ENCODE data around the gene TAS2R1. TPM values are rescaled to one million over a fixed set of nuclear protein-coding genes. Genes with fewer than 3 reads are reported as not detected.

TAS2R1 gene
- total and polyA plus RNA-seq, 10 of the 15 experiments (the other 5 are each of a cell fraction or from before 2014, with no cell fraction given) = not detected

DNA sequence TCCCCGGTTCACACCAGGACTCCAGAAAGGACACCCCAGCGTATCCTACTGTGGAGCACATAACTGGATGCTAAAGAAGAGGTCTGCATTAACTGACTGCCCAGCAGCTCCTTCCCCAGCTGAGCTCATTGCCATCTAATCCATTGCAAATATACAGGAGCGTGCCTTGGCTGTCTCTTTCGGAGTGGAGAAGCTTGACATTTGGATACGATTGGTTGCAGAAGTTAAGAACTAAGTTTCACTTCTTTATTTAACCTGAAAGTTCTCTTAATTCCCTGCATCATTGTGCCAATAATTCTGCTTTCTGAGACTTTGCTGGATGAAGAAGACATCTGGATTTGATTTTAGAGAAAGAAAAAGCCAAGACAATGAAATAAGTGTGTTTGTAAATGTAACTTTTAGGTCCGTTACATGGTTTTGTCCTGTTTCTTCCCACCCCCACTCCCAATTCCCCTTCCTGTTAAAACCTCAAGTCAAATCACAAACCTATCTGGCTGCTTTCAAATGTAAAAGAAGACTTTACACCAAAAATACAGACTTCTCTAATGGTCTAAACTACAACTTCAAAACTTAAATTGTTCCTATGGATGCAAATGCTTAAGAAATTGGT lies 33.9 kb downstream of the TAS2R1 start:
- Histone ChIP-seq H3K4me2 (ENCODE audit: control insufficient read depth, insufficient read depth) (no peak overlapping the region), H3K27ac (ENCODE audit: control insufficient read depth, insufficient read depth) (no peak overlapping the region), H3K4me1 (ENCODE audit: control insufficient read depth, insufficient read depth, low read length) (no peaks in the 10 kb centered on the region), H3K36me3 (ENCODE audit: control insufficient read depth in 2 of 2, insufficient read depth in 2 of 2, low read length in 1 of 2) (no peaks in the 10 kb centered on the region), H3K27me3 (replicated peaks in 1 of 2; ENCODE audit: control insufficient read depth in 2 of 2, insufficient read depth in 2 of 2, low read length in 1 of 2) (no peaks in the 10 kb centered on the region; a peak in 1 of 4 replicates), H3K9ac (ENCODE audit: control insufficient read depth, insufficient read depth, low read length) (no peak overlapping the region), H4K20me1 (ENCODE audit: control insufficient read depth, insufficient read depth) (no peaks in the 10 kb centered on the region), H3K79me2 (ENCODE audit: control insufficient read depth, insufficient read depth, low read length) (no peaks in the 10 kb centered on the region), H3K4me3 (no peak overlapping the region), H2AFZ (ENCODE audit: control insufficient read depth, low read depth, low read length) (no peak overlapping the region), H3K9me3 (replicated peaks; ENCODE audit: control insufficient read depth, insufficient read depth, low read length) (no peaks in the 10 kb centered on the region)
- no peak for DNase-seq (ENCODE audit: low read depth, low spot score)
- no peak for ATAC-seq
- in situ Hi-C loops (cut with MboI) (no loop called here), intact Hi-C loops (cut with micrococcal nuclease; ENCODE audit: unreplicated experiment) (no loop called here)
- ChIA-PET SMC1A (ENCODE audit: uncharacterized antibody, unreplicated experiment) (no interaction called here), POLR2A (no interaction called here), RAD21 (ENCODE audit: unreplicated experiment) (no interaction called here), CTCF (no interaction called here)
- no TSS peak for BruUV-seq (replicated peaks)
- FAIRE-seq = no peak
- WGBS (ENCODE audit: insufficient coverage, insufficient replicate concordance, low lambda C conversion rate, missing lambda C conversion rate) = 13% methylated on average over 6 of the region's 6 CpGs
- TF ChIP-seq RAD51 (IDR thresholded peaks at IDR 0.05) = no peak
- no peak for TF ChIP-seq BHLHE40 (IDR thresholded peaks at IDR 0.05; ENCODE audit: borderline replicate concordance in 1 of 2, low read depth in 2 of 2, low read length in 1 of 2)
- TF ChIP-seq MEF2B (IDR thresholded peaks at IDR 0.05; ENCODE audit: partially characterized antibody, poor library complexity, severe bottlenecking) = no peak
- no peak for TF ChIP-seq EZH2 (IDR thresholded peaks at IDR 0.05; ENCODE audit: borderline replicate concordance, control insufficient read depth, low read depth, low read length)
- TF ChIP-seq RAD21 (IDR thresholded peaks at IDR 0.05; ENCODE audit: insufficient read depth, low read depth, low read length) = no peak
- TF ChIP-seq PAX8 (IDR thresholded peaks at IDR 0.05) = no peak

DNA sequence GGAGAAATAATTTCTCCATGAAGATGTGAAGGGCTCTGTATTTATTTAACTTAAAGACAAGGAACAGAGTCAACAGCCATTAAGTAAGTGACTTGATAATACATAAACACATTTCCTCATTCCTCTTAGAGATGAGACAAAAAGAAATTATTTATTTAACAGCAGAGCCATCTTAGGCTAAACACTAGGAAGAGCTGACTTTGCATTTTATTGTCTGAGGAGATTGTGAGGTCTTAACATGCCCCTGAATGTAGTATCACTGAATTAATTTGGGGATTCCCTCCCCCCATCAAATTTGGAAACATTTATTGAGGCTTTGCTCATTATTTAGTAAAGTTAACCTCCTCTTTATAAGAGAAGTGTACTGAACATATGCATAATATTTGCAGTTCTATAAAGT lies 35.2 kb downstream of the TAS2R1 start:
- SMC1A ChIA-PET (ENCODE audit: uncharacterized antibody, unreplicated experiment) = no interaction called here
- no peak for FAIRE-seq
- intact Hi-C loops (cut with micrococcal nuclease; ENCODE audit: unreplicated experiment) (no loop called here), in situ Hi-C loops (cut with MboI) (no loop called here)
- no peak overlapping the region for H3K4me3 ChIP-seq
- RAD21 ChIA-PET (ENCODE audit: unreplicated experiment) = no interaction called here
- H3K79me2 ChIP-seq (ENCODE audit: control insufficient read depth, insufficient read depth, low read length) = no peaks in the 10 kb centered on the region
- H3K4me1 ChIP-seq (ENCODE audit: control insufficient read depth, insufficient read depth, low read length) = no peaks in the 10 kb centered on the region
- no peak overlapping the region for H3K9ac ChIP-seq (ENCODE audit: control insufficient read depth, insufficient read depth, low read length)
- no peak for TF ChIP-seq CHD4 (IDR thresholded peaks at IDR 0.05)
- TF ChIP-seq MYC (IDR thresholded peaks at IDR 0.05; ENCODE audit: insufficient read depth, insufficient read length, insufficient replicate concordance, low read length, severe bottlenecking) = no peak
- TF ChIP-seq YBX1 (IDR thresholded peaks at IDR 0.05) = no peak
- TF ChIP-seq PAX5 (IDR thresholded peaks at IDR 0.05; ENCODE audit: borderline replicate concordance, low read depth, low read length) = no peak
- TF ChIP-seq, protein P1, sequence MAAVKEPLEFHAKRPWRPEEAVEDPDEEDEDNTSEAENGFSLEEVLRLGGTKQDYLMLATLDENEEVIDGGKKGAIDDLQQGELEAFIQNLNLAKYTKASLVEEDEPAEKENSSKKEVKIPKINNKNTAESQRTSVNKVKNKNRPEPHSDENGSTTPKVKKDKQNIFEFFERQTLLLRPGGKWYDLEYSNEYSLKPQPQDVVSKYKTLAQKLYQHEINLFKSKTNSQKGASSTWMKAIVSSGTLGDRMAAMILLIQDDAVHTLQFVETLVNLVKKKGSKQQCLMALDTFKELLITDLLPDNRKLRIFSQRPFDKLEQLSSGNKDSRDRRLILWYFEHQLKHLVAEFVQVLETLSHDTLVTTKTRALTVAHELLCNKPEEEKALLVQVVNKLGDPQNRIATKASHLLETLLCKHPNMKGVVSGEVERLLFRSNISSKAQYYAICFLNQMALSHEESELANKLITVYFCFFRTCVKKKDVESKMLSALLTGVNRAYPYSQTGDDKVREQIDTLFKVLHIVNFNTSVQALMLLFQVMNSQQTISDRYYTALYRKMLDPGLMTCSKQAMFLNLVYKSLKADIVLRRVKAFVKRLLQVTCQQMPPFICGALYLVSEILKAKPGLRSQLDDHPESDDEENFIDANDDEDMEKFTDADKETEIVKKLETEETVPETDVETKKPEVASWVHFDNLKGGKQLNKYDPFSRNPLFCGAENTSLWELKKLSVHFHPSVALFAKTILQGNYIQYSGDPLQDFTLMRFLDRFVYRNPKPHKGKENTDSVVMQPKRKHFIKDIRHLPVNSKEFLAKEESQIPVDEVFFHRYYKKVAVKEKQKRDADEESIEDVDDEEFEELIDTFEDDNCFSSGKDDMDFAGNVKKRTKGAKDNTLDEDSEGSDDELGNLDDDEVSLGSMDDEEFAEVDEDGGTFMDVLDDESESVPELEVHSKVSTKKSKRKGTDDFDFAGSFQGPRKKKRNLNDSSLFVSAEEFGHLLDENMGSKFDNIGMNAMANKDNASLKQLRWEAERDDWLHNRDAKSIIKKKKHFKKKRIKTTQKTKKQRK (IDR thresholded peaks at IDR 0.05; ENCODE audit: low read depth, low read length) = no peak
- no peak for TF ChIP-seq ZNF24 (IDR thresholded peaks at IDR 0.05)
- no peak for TF ChIP-seq GATAD2B (conservative IDR thresholded peaks at IDR 0.05; ENCODE audit: low read depth)
- CTCF ChIA-PET = interaction anchor here (0.6 kb wide), 1 partner anchor 143 kb away, joined by 3 read pairs; no protein-coding TSS in a partner anchor
- POLR2A ChIA-PET = no interaction called here
- no peaks in the 10 kb centered on the region for H4K20me1 ChIP-seq (ENCODE audit: control insufficient read depth, insufficient read depth)
- no peaks in the 10 kb centered on the region for H3K9me3 ChIP-seq (replicated peaks; ENCODE audit: control insufficient read depth, insufficient read depth, low read length)
- ATAC-seq = no peak
- BruUV-seq (replicated peaks) = no TSS peak
- H3K4me2 ChIP-seq (ENCODE audit: control insufficient read depth, insufficient read depth) = no peak overlapping the region
- H3K36me3 ChIP-seq (ENCODE audit: control insufficient read depth in 2 of 2, insufficient read depth in 2 of 2, low read length in 1 of 2) = no peaks in the 10 kb centered on the region
- no peak overlapping the region for H3K27ac ChIP-seq (ENCODE audit: control insufficient read depth, insufficient read depth)
- no peaks in the 10 kb centered on the region; a peak in 1 of 4 replicates for H3K27me3 ChIP-seq (replicated peaks in 1 of 2; ENCODE audit: control insufficient read depth in 2 of 2, insufficient read depth in 2 of 2, low read length in 1 of 2)
- H2AFZ ChIP-seq (ENCODE audit: control insufficient read depth, low read depth, low read length) = no peak overlapping the region
- DNase-seq (ENCODE audit: low read depth, low spot score) = no peak
